HG03432 (cell line): ENCODE data around the gene STPG2.
A peak's percentile ranks its signal among the peaks of the same experiment; 100 is the strongest.
"Not testable (repeated sequence)": the region's sequence is repeated elsewhere in the genome, so short reads cannot be mapped to it uniquely, and the experiment has no call there.

ENCODE experiments used
- ATAC-seq: cut with Tn5 transposase; IDR thresholded peaks from one replicate; pipeline ENCODE4 v1.9.1; 2021; ENCODE audit warnings: mild to moderate bottlenecking, moderate library complexity; ENCODE audit not compliant: unreplicated experiment

STPG2 gene

DNA sequence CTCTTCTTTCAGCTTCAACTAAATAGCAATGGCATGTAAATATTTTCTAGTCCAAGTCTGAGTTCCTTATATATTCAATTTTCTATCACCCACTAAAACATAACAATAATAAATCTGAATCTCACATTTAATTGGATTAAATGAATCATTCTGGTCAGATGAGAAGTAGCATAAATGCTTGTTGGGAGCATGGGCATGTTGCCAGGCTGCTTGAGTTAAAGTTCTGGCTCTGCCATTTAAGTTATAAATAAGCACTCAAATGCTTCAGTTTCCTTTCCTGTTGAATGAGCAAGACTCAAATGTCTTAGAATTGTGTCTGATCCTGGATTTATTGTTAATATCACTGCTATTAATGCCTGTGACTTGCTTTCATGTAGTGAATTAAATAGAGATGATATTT lies 496.3 kb downstream of the STPG2 start:
- ATAC-seq, result no peak

DNA sequence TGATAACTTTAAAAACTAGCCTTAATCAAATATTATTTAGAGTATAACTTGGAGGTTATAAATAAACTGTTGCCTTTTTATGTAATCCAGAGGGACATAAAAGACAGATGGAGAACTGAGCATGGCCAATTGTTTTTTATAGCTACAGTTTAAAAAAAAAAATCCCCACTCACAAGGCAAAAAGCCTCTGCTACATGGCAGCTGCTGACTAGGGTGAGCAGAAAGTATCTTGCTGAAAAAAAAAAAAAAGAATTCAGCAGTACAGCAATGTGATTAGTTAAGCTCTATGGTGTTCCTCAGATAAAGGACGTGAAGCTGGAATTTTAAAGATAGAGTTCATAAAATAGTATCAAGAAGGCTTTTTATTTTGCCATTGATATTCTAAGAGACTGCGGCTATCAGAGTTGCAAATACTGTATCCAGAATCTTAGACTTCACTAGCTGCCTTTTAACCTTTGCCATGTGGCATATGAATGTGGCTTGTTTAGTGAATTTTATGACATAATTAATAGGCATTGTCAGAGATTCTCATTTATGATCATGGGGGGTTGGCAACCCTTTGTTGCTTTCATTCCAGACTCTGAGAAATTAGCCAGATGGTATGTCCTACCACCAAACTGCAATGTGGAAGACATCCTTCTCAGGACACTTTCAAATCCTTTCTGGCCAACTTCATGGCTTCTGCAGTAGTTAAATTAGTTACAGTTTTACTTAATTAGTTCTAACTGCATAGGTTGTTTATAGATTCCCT lies 498.0 kb downstream of the STPG2 start:
- no peak for ATAC-seq

DNA sequence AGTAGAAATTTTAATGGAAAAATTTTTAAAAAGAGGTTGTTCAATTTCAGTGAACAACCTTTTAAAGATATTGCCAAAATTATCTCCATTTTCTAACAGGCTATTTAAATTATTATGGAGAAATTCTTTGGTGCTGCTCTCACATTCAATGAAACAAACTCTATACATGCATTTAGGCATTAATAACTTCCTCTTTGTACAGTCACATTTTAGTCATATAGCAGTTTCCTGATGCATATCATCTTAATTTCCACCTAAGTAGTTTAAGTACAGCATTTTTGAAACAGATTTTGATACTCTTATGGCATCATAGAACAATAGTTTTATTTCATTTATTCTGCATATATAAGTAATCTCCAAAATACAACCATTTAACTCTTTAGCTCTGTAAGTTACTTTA lies 500.1 kb downstream of the STPG2 start:
- ATAC-seq, result no peak

DNA sequence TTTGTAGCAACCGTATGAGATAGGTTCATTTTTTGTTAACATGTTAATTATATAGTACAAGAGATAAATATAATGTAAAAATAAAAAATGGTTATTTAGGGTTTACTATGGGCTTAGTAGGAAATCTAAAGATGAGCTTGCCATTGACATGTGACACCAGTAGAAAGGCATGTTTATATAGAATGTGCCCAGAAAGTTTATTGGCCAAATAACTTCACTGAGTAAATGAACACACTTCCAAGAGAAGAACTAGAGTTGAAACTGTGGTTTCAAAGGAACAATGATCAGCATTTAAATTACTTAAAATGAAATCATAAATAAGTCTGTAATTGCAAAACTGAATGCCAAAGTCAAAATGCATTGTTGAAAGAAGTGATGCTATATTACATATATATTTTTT lies 503.3 kb downstream of the STPG2 start:
- no peak for ATAC-seq

DNA sequence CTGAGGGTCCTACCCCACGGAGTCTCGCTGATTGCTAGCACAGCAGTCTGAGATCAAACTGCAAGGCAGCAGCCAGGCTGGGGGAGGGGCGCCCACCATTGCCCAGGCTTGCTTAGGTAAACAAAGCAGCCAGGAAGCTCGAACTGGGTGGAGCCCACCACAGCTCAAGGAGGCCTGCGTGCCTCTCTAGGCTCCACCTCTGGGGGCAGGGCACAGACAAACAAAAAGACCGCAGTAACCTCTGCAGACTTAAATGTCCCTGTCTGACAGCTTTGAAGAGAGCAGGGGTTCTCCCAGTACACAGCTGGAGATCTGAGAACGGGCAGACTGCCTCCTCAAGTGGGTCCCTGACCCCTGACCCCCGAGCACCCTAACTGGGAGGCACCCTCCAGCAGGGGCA lies 509.4 kb downstream of the STPG2 start:
- not testable (repeated sequence) for ATAC-seq

DNA sequence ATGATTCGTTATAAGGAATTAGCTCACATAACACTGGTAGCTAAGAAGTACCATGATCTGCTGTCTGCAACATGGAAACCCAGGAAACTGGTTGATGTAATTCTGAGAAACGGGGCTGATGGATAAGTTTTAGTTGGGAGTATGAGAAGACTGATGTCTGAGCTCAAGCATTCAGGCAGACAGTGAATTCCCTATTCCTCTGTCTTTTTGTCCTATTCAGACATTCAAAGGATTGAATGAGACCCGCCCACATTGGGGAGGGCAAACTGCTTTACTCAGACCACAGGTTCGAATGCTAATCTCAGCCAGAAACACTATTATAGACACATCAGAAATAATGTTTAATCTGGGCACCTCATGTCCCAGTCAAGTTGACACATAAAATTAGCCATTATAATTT lies 515.5 kb downstream of the STPG2 start:
- ATAC-seq, result no peak

DNA sequence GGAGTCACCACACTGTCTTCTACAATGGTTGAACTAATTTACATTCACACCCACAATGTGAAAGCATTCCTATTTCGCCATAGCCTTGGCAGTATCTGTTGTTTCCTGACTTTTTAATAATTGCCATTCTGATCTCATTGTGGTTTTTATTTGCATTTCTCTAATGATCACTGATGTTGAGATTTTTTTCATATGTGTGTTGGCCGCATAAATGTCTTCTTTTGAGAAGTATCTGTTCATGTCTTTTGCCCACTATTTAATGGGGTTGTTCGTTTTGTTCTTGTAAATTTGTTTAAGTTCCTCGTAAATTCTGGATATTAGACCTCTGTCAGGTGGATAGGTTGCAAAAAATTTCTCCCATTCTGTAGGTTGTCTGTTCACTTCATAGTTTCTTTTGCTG lies 519.1 kb downstream of the STPG2 start:
- no peak for ATAC-seq

DNA sequence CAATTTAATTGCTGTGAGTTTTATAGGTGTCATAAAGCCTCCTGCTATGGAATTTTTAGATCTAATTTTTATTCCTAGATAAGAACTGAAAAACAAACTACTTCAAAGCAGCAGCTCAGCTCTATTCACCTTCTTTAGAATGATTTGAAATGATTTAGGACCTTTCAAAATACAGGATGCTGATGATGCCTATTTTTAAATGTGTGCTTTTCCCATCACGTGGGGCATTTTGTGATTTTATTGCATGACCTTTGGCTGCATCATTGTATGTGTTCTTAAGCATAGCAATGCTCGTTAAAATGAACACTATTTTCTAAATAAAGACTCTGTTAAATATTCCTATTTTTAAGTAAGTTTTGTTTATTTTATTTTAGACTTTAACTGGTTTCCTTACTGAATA lies 537.3 kb downstream of the STPG2 start:
- ATAC-seq, result no peak

DNA sequence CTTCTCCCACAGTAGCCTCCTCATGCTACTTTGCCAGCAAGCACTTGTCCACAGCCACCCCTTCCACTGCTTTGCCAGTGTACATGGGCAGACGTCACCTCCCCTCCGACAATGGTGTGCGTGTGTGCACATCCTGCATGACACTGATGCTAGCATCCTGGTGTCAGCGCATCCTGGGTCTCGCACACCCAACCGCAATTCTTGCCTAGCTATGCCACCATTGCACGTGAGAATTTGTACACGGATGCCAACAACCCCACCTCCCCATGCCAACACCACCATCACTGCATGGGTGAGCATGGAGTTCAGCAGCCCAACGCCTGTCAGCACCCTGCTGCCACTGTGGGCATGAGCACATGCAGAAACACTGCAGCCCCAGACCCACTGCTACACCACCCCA lies 550.0 kb downstream of the STPG2 start:
- no peak for ATAC-seq

DNA sequence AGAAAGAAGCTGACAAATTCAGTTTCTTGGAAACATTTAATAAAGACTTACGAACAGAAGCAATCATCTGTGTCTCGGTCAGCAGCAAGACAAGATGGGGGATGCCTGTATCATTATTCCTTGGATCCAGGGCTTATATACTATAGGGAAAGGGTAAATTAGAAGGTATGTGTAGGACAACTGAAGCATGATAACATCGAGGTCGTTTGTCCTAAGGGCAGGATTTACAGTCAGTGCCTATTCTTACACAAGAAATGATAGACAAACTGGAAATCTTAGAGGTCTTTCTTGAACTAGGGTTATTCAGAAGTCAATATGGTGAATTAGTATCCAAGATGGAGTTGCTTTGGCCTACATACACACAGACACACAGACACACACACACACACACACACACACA lies 553.0 kb downstream of the STPG2 start:
- no peak for ATAC-seq

DNA sequence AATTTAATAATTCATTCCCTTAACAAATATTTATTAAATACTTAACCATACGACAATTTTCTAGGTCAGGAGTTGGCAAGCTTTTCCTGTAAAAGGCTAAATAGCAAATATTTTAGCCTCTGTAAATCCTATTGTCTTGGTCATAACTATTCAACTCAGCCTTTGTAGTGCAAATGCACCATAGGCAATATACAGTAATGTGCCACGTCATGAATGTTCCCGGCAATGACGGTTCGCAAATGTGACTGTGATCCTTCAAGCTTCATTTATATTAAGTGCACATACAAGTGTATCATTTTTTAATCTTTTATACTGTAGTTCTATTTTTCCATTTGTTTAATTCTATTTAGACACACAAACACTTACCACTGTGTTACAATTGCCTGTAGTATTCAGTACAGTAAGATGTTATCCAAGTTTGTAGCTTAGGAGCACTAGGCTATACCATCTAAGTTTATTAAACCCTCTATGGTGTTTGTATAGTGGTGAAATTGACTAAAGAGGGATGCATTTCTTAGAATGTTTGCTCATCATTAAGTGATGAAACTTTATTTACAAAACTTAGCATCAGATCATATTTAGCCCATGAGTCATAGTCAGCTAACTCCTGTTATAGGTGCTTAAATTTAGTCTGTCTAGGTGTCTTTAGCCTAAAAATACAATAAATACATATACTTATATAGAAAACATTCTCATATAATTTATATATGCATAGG lies 553.6 kb downstream of the STPG2 start:
- ATAC-seq, result no peak

DNA sequence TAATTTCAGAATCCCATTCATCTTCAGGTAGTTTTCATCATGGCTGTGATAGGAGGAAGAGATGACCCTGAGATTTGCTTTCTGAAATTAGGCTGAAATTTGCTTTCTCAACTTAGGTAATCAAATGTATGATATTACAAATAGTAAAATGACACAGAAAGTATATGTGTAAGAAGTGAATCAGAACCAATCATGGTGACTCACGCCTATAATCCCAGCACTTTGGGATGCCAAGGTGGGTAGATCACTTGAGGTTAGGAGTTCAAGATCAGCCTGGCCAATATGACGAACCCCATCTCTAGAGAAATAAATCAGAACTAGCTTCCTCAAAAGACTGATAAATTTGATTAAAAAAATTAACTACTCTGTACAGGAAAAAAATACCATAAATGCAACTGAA lies 555.4 kb downstream of the STPG2 start:
- ATAC-seq, result no peak

DNA sequence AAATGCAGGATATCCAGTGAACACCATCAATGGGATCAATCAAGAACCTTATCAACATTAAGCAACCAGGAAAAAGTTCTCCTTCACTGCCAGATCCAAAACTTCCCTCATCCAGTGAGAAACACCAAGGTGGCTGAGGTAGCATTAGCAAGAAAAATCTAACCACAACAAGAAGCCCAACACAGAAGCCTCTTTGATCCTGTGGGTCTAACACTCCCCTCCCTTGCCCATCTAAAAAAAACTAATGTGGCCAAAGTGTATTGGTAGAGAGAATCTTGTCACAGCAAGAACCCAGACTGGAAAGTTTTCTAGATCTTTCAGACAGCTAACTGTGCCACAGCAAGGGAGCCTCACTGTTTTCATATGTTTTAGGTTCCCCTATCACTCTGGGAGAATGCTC lies 558.0 kb downstream of the STPG2 start:
- no peak for ATAC-seq

DNA sequence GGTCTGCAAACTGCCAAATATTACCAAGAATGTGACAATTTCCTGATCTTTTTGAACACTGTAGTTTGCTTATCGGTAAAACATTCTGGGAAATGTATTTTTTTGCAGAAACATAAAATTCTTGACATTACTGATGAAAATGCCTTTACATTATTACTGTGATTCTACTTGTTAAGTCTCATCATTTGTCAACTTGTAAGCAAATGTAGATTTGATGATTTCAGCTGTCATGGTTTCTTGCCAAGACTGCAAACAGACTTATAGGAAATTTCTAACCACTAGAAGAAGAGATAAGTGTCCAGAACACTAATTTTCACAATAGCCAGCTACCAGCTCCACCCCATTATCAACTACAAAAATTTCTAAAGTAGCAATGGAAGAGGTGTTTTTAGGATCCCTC lies 560.4 kb downstream of the STPG2 start:
- no peak for ATAC-seq

DNA sequence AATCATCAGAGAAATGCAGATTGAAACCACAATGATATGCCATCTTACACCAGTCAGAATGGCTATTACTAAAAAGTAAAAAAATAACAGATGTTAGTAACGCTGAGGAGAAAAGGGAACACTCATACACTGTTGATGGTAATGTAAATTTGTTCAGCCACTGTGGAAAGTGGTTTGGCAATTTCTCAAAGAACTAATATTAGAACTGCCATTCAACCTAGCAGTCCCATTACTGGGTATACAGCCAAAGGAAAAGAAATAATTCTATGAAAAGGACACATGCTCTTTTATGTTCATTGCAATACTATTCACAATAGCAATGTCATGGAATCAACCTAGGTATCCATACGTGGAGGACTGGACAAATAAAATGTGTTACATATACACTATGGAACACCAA lies 566.3 kb downstream of the STPG2 start:
- ATAC-seq, result peak; percentile 46

DNA sequence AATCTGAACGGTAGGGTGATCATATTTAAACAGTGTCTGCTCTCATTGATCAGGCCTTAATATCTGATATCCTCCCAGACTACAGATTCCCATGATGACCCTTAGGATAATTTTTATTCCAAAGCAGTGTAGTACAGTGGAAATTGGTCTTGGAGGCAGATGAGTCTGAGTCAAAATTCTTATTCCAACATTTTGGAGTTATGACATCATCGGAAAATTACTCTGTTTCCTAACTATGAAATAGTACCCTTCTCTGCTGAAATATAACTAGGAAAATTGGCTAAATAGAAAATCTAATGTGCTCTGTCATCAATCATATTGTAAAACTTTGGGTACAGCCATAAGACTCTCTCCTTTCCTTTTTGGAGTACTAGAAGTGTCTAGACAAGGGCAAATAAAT lies 583.3 kb downstream of the STPG2 start:
- no peak for ATAC-seq

DNA sequence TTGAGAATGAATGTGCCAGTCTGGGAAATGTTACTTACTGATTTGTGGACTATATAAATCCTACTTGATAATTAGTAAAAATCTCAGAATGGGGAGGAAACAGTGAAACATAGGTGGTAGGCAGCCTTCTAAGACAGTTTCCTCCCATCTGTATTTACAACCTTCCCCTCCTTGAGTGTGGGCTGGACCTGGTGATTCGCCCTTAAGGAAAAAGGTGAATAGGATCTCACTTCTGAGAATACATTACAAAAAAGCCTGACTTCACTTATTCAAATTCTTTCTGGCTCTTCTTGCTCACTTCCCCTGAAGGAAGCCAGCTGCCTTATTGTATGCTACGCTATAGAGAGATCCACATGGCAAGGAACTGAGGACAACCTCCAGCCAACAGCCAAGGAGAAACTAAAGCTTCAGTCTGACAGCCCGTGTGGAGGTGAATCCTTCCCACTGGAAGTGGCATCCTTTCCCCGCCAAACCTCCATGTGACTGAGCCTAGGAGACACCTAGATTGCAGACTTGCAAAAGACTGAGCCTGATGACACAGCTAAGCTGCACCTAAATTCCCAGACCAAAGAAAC lies 585.0 kb downstream of the STPG2 start:
- no peak for ATAC-seq

DNA sequence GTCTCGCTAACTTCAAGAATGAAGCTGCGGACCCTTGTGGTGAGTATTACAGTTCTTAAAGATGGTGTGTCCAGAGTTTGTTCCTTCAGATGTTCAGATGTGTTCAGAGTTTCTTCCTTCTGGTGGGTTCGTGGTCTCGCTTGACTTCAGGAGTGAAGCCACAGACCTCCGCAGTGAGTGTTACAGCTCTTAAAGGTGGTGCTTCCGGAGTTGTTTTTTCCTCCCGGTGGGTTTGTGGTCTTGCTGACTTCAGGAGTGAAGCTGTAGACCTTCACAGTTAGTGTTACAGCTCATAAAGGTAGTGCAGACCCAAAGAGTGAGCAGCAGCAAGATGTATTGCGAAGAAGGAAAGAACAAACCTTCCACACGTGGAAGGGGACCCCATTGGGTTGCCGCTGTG lies 592.6 kb downstream of the STPG2 start:
- not testable (repeated sequence) for ATAC-seq

DNA sequence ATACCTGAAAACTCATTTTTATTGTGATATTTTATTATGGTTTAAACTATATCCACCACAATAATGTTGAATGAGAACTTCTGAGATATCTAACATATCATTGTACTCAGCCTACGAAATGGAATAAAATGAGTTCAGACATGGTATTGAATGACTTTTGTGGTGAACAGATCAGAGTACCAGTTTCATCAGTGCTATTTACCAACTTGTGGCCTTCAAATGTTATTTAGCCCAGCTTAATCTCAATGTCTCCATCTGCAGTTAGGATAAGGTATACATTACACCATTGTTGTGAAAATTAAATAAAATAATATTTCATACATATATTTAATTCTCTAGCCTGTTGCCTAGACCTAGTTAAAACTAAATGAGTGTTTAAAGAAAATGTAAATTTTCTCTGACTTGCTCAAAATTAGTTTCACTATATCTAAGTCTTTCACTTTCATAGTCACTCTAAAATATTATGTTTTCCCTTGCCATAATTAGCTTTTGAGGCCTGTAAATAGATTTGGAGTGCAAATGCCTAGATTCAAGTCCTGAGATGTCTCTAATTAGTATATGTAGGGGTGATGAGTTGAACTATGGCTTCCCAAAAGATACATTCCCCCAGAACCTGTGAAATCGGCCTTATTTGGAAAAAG lies 594.2 kb downstream of the STPG2 start:
- peak; percentile 76 for ATAC-seq

DNA sequence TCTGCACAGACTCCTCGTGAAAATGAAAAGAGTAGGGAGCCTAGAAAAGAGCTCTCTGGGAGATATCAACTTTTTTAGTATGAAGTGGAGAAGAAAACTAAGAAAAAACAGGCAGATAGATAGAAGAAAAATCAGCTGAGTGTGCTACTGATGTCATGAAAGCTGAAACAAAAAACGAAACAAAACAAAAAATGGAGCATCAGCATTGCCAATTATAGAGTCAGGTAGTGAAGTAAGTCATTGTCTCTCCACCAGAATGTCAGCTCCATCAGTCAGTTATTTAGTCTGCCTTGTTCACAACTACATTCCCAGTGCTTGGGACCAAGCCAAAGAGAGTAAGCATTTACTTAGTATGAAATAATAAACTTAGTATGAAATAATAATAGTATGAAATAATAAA lies 595.1 kb downstream of the STPG2 start:
- ATAC-seq, result peak; percentile 43

DNA sequence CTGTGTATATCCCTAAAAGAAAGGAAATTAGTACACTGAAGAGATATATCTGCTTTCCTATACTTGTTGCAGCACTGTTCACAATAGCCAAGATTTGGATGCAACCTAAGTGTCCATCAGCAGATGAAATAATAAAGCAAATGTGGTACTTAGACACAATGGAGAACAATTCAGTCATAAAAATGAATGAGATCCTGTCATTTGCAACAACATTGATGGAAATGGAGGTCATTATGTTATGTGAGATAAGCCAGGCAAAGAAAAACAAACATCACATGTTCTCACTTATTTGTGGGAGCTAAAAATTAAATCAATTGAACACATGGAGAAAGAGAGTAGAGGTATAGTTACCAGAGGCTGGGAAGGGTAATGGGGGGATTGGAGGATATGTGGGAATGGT lies 611.9 kb downstream of the STPG2 start:
- no peak for ATAC-seq

DNA sequence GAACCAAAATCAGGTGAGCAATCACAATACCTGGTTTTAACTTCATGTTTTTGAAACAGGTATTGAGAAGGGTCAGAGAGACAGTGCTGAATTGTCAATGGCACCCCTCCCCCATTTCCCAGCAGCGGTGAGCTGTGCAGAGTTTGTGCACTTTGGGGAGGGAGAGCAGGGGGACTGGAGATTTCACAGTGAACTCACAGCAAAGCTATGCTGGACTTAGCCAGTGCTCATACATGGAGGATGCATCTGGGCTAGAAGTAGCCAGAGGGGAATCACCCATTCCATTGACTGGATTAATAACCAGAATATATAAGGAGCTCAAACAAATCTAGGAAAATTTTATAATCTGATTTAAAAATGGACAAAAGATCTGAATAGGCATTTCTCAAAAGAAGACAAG lies 612.6 kb downstream of the STPG2 start:
- no peak for ATAC-seq
